Measurements from ENCODE around the gene EXOSC5. TPM values are rescaled to one million over a fixed set of nuclear protein-coding genes. Genes with fewer than 3 reads are reported as not detected.
"Not testable (repeated sequence)": the region's sequence is repeated elsewhere in the genome, so short reads cannot be mapped to it uniquely, and the experiment has no call there.

EXOSC5 gene
- total RNA-seq (2014; rRNA removed; shearing (Covaris generic); ENCODE audit: low replicate concordance) = 64.6 and 95.3 TPM in 2 replicates

DNA sequence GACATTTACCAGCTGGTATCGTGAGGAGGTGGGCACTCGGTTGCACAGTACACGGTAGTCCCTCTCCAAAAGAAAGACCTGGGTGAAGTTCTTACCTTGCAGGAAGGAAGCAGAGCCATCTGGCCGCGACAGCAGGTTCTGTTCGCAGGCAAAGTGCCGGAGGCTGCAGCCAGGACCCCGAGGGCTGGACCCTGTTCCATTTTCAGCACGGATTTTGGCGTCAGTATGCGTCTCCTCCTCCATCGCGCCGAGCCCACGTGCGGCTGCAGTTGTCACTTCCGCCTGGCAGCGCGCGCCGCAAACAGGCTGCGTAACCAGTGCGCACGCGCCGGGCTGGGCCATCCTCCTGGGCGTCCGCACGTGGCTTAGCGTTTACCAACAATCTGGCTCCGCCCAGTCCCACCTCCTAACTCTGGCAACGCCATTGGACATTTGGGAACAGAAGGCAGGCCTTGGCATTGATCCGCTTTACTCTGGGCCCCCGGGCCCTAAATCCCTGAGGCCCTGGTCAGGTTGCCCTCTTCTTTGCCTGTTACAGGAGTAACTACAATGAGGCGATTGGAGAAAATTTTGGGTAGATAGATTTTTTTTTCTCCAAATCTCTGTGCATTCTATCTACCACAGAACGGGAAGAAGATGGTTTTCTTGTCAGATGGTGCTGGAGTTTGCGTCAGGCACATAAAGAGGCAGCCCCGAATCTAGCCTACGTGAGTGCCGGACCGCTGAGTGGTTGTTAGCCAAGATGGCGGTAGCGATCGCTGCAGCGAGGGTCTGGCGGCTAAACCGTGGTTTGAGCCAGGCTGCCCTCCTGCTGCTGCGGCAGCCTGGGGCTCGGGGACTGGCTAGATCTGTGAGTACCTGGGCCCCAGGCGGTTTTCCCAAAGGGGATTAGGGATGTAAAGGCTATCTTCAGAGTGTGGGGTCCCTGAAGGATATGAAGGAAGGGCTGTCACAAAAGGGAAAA, at the start of gene EXOSC5, which contains the start of gene BCKDHA:
Gene EXOSC5, minus strand, starts transcription at position 274 of the 964 bp plus-strand sequence. Its CDS starts 31 bp downstream, at position 243.
Gene BCKDHA, plus strand, starts transcription at position 733 of the 964 bp plus-strand sequence. Its CDS starts 10 bp downstream, at position 743.
- peak; percentile 99 for DNase-seq
- Histone ChIP-seq H3K36me3 (peaks cover 4% of the 10 kb centered on the region), H3K9me3 (no peaks in the 10 kb centered on the region), H3K4me3 (peak within 1 kb of the TSS; percentile 98), H3K27me3 (no peaks in the 10 kb centered on the region)

GRCh38 chr19:41445575-41445974, 48.4 kb upstream of the EXOSC5 start:
- H3K4me3 ChIP-seq = no peak overlapping the region
- no peak for DNase-seq
- H3K9me3 ChIP-seq = 0 out of 2 replicates have a peak, but pooled peaks cover 2% of the 10 kb centered on the region
- H3K27me3 ChIP-seq = peaks cover 31% of the 10 kb centered on the region
- H3K36me3 ChIP-seq = no peaks in the 10 kb centered on the region

DNA sequence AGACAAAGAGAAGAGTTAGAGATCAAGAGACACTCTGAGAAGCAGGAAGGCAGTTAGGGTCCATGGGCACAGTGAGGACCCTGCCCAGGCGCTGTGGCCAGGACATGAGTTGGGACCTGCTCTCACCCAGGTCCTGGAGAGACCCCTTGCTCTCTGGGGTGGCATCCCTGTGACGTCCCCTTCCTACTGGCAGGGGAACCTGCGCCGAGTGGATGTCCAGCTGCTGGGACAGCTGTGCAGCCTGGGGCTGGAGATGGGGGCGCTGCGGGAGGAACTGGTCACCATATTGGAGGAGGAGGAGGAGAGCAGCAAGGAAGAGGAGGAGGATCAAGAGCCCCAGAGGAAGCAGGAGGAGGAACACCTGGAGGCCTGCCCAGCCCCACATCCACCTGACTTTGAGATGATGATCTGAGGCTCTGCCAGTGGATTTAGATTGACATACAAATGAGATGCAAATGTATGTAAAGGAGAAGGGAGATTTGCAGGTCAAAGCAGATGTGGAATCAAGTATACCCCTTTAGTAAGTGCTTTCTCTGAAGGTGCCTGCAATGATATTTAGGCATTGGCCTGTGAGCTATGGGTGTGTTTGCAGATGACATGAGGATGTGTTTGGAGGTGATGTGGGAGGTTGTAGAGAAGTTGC, 46.8 kb upstream of the EXOSC5 start:
- Histone ChIP-seq H3K36me3 (no peaks in the 10 kb centered on the region), H3K4me3 (no peak overlapping the region)

GRCh38 chr19:41442473-41443355, 45.6 kb upstream of the EXOSC5 start, which contains the start of gene ERICH4:
ERICH4 (plus strand) TSS chr19:41443156; CDS start chr19:41443170, 14 bp downstream.
- Histone ChIP-seq H3K36me3 (peaks cover 6% of the 10 kb centered on the region), H3K9me3 (0 out of 2 replicates have a peak, but pooled peaks cover 2% of the 10 kb centered on the region), H3K4me3 (no peak within 1 kb of the TSS), H3K27me3 (peaks cover 23% of the 10 kb centered on the region)
- no peak for DNase-seq

More for the DNA sequence above, 46.8 kb upstream of the EXOSC5 start:
- Histone ChIP-seq H3K27me3 (peaks cover 28% of the 10 kb centered on the region), H3K9me3 (0 out of 2 replicates have a peak, but pooled peaks cover 2% of the 10 kb centered on the region)
- DNase-seq = no peak

GRCh38 chr19:41441321-41441945, 44.3 kb upstream of the EXOSC5 start:
- H3K27me3 ChIP-seq = peaks cover 12% of the 10 kb centered on the region
- DNase-seq = no peak

GRCh38 chr19:41439441-41440222, 42.5 kb upstream of the EXOSC5 start, which contains the start of gene DMAC2:
DMAC2 (minus strand) TSS chr19:41439912; CDS start chr19:41439899, 13 bp downstream.
- peak; percentile 97 for DNase-seq
- Histone ChIP-seq H3K4me3 (peak within 1 kb of the TSS; percentile 100), H3K27me3 (peaks cover 5% of the 10 kb centered on the region; the same call in 1 of the 2 replicates), H3K9me3 (no peaks in the 10 kb centered on the region), H3K36me3 (peaks cover 15% of the 10 kb centered on the region)

More at GRCh38 chr19:41441321-41441945, 44.3 kb upstream of the EXOSC5 start:
- Histone ChIP-seq H3K4me3 (no peak overlapping the region), H3K36me3 (peaks cover 13% of the 10 kb centered on the region), H3K9me3 (no peaks in the 10 kb centered on the region)

DNA sequence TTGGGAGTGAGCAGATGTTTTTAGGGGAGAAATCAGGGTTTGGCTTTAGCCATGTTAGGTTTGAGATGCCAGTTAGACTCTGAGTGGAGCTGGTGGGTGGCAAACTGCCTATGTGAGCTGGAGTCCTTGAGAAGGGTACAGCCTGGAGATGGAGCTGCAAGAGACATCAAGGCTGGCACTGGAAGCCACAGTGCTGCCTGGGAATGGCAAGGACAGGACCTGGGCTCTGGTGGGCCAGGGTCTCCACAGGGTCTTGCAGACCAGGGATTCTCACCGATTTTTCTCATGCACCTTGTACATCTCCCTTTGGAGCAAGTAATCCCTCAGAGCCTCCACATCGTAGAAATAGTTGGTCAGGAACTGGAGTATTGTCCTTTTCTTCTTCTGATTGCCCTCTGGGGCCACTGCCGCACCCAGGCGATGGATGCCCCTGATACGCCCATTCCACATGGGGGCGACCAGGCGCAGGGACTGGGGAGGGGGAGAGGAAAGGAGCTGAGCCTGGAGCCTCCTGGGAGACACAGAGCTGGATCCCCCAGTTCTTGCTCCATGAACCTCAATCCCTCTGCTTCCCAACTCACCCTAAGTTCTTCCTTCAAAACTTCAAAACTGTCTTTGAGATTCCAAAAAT, 40.9 kb upstream of the EXOSC5 start:
- DNase-seq = no peak
- Histone ChIP-seq H3K36me3 (peaks cover 18% of the 10 kb centered on the region), H3K4me3 (no peak overlapping the region), H3K9me3 (no peaks in the 10 kb centered on the region), H3K27me3 (no peaks in the 10 kb centered on the region)

DNA sequence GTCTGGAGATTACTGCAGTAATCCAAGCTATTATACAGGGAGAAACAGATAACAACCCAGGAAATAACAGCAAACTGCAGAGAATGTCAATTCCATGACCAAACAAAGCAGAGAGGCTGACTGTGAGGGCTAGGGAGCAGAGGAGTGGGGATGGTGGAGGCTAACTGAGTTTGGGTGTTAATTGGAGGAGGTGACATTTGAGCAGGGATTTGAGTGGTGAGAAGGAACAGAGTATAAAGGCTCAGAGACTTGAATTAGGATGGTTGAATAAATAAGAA, 39.5 kb upstream of the EXOSC5 start:
- Histone ChIP-seq H3K9me3 (no peaks in the 10 kb centered on the region), H3K36me3 (peaks cover 29% of the 10 kb centered on the region), H3K4me3 (no peak overlapping the region), H3K27me3 (no peaks in the 10 kb centered on the region)
- no peak for DNase-seq

- Histone ChIP-seq H3K9me3 (no peaks in the 10 kb centered on the region), H3K4me3 (no peak overlapping the region), H3K36me3 (peaks cover 33% of the 10 kb centered on the region), H3K27me3 (no peaks in the 10 kb centered on the region)
- DNase-seq = no peak
Observed at GRCh38 chr19:41435936-41436673, 38.9 kb upstream of the EXOSC5 start.

DNA sequence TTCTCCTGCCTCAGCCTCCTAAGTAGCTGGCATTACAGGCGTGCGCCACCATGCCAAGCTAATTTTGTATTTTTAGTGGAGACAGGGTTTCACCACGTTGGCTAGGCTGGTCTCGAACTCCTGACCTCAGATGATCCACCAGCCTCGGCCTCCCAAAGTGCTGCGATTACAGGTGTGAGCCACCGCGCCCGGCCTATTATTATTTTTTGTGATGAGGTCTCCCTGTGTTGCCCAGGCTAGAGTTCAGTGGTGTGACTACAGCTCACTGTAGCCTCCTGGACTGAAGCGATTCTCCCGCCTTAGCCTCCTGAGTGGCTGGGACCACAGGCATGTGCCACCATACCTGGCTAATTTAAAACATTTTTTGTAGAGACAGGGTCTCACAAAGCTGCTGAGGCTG, 38.2 kb upstream of the EXOSC5 start:
- H3K4me3 ChIP-seq, DNase-seq, H3K27me3 ChIP-seq, H3K9me3 ChIP-seq: not testable (repeated sequence)
- H3K36me3 ChIP-seq = peaks cover 36% of the 10 kb centered on the region

DNA sequence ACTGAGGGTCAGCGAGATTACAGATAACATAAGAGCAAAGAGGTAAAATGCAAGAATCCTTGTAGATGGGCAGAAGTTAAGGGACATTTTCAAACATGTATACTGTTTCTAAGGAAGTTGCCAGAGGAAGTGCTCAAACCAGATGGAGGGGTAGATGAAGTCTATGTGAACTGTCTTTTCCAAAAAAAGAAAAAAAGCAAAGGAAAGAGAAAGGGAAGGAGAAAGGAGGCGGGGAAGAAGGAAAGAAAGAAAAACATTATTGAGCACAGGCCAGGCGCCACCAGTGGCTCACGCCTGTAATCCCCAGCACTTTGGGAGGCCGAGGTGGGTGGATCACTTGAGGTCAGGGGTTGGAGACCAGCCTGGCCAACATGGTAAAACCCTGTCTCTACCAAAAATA, 37.3 kb upstream of the EXOSC5 start:
- DNase-seq = no peak
- peaks cover 36% of the 10 kb centered on the region for H3K36me3 ChIP-seq
- no peaks in the 10 kb centered on the region for H3K27me3 ChIP-seq
- no peaks in the 10 kb centered on the region for H3K9me3 ChIP-seq
- H3K4me3 ChIP-seq = no peak overlapping the region

GRCh38 chr19:41433171-41433570, 36.0 kb upstream of the EXOSC5 start:
- no peaks in the 10 kb centered on the region for H3K9me3 ChIP-seq
- no peak for DNase-seq
- H3K36me3 ChIP-seq = peaks cover 35% of the 10 kb centered on the region
- H3K4me3 ChIP-seq = no peak overlapping the region
- no peaks in the 10 kb centered on the region for H3K27me3 ChIP-seq

DNA sequence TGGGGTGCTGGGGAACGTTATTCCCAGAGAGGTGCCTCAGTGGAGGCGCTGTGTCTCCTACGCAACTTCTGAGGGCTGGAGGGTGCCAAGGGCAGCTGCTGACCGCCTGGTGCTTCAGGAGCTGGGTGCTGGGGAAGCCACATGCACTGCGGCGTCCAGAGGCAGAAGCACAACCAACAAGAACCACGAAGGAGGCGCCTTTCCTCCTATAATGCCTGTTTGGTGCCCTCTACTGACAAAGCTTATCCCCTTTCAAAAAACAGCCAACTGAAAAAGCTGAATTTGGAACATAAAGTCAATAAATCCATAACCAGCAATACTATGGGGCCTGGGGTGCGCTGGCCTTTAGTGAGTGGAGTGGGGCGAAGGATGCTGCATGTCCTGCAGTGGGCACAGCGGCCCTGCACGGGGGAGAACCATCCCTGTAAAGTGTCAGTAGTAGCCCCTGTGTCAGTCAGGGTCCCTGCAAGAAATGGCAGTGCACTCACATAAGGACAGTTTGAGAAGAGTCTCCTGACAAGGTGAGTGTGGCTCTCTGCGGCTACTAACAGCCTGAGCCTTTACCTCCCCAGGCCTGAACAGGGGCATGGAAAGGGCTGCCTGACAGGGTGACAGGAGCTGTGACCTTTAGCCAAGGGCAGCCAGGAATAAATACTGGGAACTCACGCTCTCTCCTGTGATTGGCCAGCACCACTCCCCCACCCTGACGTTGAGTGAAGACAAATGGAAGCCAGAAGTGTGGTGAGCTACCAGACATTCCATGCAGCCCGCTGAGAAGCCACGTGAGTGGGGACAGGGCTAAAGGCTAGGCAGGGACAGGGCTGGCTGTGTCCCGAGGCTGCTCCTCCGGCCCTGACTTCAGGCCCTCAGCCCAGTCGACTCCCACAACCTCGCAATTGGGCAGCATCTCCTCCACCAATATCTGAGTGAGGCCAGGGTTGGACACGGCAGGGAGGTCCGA, 34.5 kb upstream of the EXOSC5 start:
- no peaks in the 10 kb centered on the region for H3K9me3 ChIP-seq
- H3K36me3 ChIP-seq = peaks cover 26% of the 10 kb centered on the region
- no peak overlapping the region for H3K4me3 ChIP-seq
- H3K27me3 ChIP-seq = no peaks in the 10 kb centered on the region
- no peak for DNase-seq
